Stomach (tissue), 4 donors: Measurements from ENCODE around the gene GCNA.

ENCODE experiments used
- CTCF ChIP-seq, 7 experiments: fragments of 450-650 bp in 4 of 7; fragments of 200-600 bp in 3 of 7; sonication (generic) in 3 of 7; IDR thresholded peaks; one replicate each; pipeline ENCODE4 v1.5.1; 2016 to 2019; ENCODE audit warnings: antibody characterized with exemption in 7 of 7, control low read depth in 2 of 7, mild to moderate bottlenecking in 1 of 7
- EP300 ChIP-seq: sonication (generic); formaldehyde crosslinking; IDR thresholded peaks from one replicate; pipeline ENCODE4 v1.6.1; 2017; ENCODE audit warnings: antibody characterized with exemption
- POLR2A ChIP-seq, 4 donors: fragments of 450-650 bp; IDR thresholded peaks; one replicate each; pipeline ENCODE4 v1.6.1; 2016; ENCODE audit warnings: antibody characterized with exemption in 4 of 4, control low read depth in 2 of 4, mild to moderate bottlenecking in 1 of 4, moderate library complexity in 1 of 4
- POLR2AphosphoS5 ChIP-seq, 3 donors: sonication (generic); formaldehyde crosslinking; IDR thresholded peaks; one replicate each; pipeline ENCODE4 v1.6.1; 2016; ENCODE audit warnings: antibody characterized with exemption in 3 of 3

GRCh38 chrX:71586929-71587328, 8.7 kb downstream of the GCNA start:
- TF ChIP-seq EP300, result no peak
- no peak for TF ChIP-seq POLR2A (IDR thresholded peaks at IDR 0.05)
- TF ChIP-seq CTCF (IDR thresholded peaks at IDR 0.05), result no peak
- peak in 1 of 3 donors; percentile 49 for TF ChIP-seq POLR2AphosphoS5 (IDR thresholded peaks at IDR 0.05)
